ENCODE data around the gene ZNF302. TPM values are rescaled to one million over a fixed set of nuclear protein-coding genes. Genes with fewer than 3 reads are reported as not detected.

The ZNF302 gene
- total RNA-seq, 1 experiment from 2014 or later, result 23.2 TPM

- no peak overlapping the region for H3K27ac Mint-ChIP-seq (ENCODE audit: unreplicated experiment)
- peaks cover 38% of the 10 kb centered on the region for H3K27me3 Mint-ChIP-seq (ENCODE audit: unreplicated experiment)
- intact Hi-C loops (cut with micrococcal nuclease; ENCODE audit: unreplicated experiment), result no loop called here
- H3K4me1 Mint-ChIP-seq (ENCODE audit: low read depth, unreplicated experiment), result no peaks in the 10 kb centered on the region
- DNase-seq, result no peak
- peaks cover 9% of the 10 kb centered on the region for H3K36me3 Mint-ChIP-seq (ENCODE audit: insufficient read depth, unreplicated experiment)
- H3K4me3 Mint-ChIP-seq (ENCODE audit: low read depth, unreplicated experiment), result no peak overlapping the region
- H3K9me3 Mint-ChIP-seq (ENCODE audit: low read depth, unreplicated experiment), result peaks cover 30% of the 10 kb centered on the region
- BruUV-seq (replicated peaks), result no TSS peak
- no peak for TF ChIP-seq CTCF (IDR thresholded peaks at IDR 0.05; ENCODE audit: unreplicated experiment)
- CTCF ChIA-PET, result no interaction called here
These were observed 9.9 kb downstream of the ZNF302 start for GRCh38 chr19:34687348-34687747.

GRCh38 chr19:34688592-34688991 lies 11.1 kb downstream of the ZNF302 start:
- H3K4me1 Mint-ChIP-seq (ENCODE audit: low read depth, unreplicated experiment), result no peaks in the 10 kb centered on the region
- no TSS peak for BruUV-seq (replicated peaks)
- no peaks in the 10 kb centered on the region for H3K36me3 Mint-ChIP-seq (ENCODE audit: insufficient read depth, unreplicated experiment)
- H3K4me3 Mint-ChIP-seq (ENCODE audit: low read depth, unreplicated experiment), result no peak overlapping the region
- CTCF ChIA-PET, result no interaction called here
- intact Hi-C loops (cut with micrococcal nuclease; ENCODE audit: unreplicated experiment), result no loop called here
- no peak for DNase-seq
- peaks cover 47% of the 10 kb centered on the region for H3K27me3 Mint-ChIP-seq (ENCODE audit: unreplicated experiment)
- no peak overlapping the region for H3K27ac Mint-ChIP-seq (ENCODE audit: unreplicated experiment)
- peaks cover 30% of the 10 kb centered on the region for H3K9me3 Mint-ChIP-seq (ENCODE audit: low read depth, unreplicated experiment)
- TF ChIP-seq CTCF (IDR thresholded peaks at IDR 0.05; ENCODE audit: unreplicated experiment), result no peak

GRCh38 chr19:34690372-34690771 lies 12.9 kb downstream of the ZNF302 start:
- H3K9me3 Mint-ChIP-seq (ENCODE audit: low read depth, unreplicated experiment), result peaks cover 22% of the 10 kb centered on the region
- no peak overlapping the region for H3K27ac Mint-ChIP-seq (ENCODE audit: unreplicated experiment)
- H3K4me3 Mint-ChIP-seq (ENCODE audit: low read depth, unreplicated experiment), result no peak overlapping the region
- H3K4me1 Mint-ChIP-seq (ENCODE audit: low read depth, unreplicated experiment), result no peaks in the 10 kb centered on the region
- peaks cover 47% of the 10 kb centered on the region for H3K27me3 Mint-ChIP-seq (ENCODE audit: unreplicated experiment)
- BruUV-seq (replicated peaks), result no TSS peak
- CTCF ChIA-PET, result no interaction called here
- TF ChIP-seq CTCF (IDR thresholded peaks at IDR 0.05; ENCODE audit: unreplicated experiment), result no peak
- no peak for DNase-seq
- intact Hi-C loops (cut with micrococcal nuclease; ENCODE audit: unreplicated experiment), result no loop called here
- no peaks in the 10 kb centered on the region for H3K36me3 Mint-ChIP-seq (ENCODE audit: insufficient read depth, unreplicated experiment)

- Mint-ChIP-seq H3K27me3 (ENCODE audit: unreplicated experiment) (peaks cover 47% of the 10 kb centered on the region), H3K27ac (ENCODE audit: unreplicated experiment) (no peak overlapping the region), H3K4me3 (ENCODE audit: low read depth, unreplicated experiment) (no peak overlapping the region), H3K9me3 (ENCODE audit: low read depth, unreplicated experiment) (peaks cover 12% of the 10 kb centered on the region), H3K36me3 (ENCODE audit: insufficient read depth, unreplicated experiment) (no peaks in the 10 kb centered on the region), H3K4me1 (ENCODE audit: low read depth, unreplicated experiment) (no peaks in the 10 kb centered on the region)
- DNase-seq, result no peak
- no TSS peak for BruUV-seq (replicated peaks)
- CTCF ChIA-PET, result no interaction called here
- TF ChIP-seq CTCF (IDR thresholded peaks at IDR 0.05; ENCODE audit: unreplicated experiment), result no peak
- intact Hi-C loops (cut with micrococcal nuclease; ENCODE audit: unreplicated experiment), result no loop called here
These were observed 15.1 kb downstream of the ZNF302 start for GRCh38 chr19:34692549-34692948.

- no peak for TF ChIP-seq CTCF (IDR thresholded peaks at IDR 0.05; ENCODE audit: unreplicated experiment)
- CTCF ChIA-PET, result no interaction called here
- no TSS peak for BruUV-seq (replicated peaks)
- H3K9me3 Mint-ChIP-seq (ENCODE audit: low read depth, unreplicated experiment), result peaks cover 3% of the 10 kb centered on the region
- no peaks in the 10 kb centered on the region for H3K36me3 Mint-ChIP-seq (ENCODE audit: insufficient read depth, unreplicated experiment)
- intact Hi-C loops (cut with micrococcal nuclease; ENCODE audit: unreplicated experiment), result no loop called here
- peaks cover 28% of the 10 kb centered on the region for H3K27me3 Mint-ChIP-seq (ENCODE audit: unreplicated experiment)
- no peak overlapping the region for H3K27ac Mint-ChIP-seq (ENCODE audit: unreplicated experiment)
- no peak overlapping the region for H3K4me3 Mint-ChIP-seq (ENCODE audit: low read depth, unreplicated experiment)
- no peaks in the 10 kb centered on the region for H3K4me1 Mint-ChIP-seq (ENCODE audit: low read depth, unreplicated experiment)
- no peak for DNase-seq
These were observed 30.2 kb downstream of the ZNF302 start for GRCh38 chr19:34707661-34708060.
